ENCODE data around the gene WBP2. TPM values are rescaled to one million over a fixed set of nuclear protein-coding genes. Genes with fewer than 3 reads are reported as not detected.

The WBP2 gene
- total and polyA plus RNA-seq, 9 of the 15 experiments (the other 6 are each of a cell fraction or from before 2014, with no cell fraction given) = 2.2 to 74.3 (median 20.0) TPM

GRCh38 chr17:75855310-75856061 is at the start of gene WBP2 (continued):
- TF ChIP-seq TAF1 (IDR thresholded peaks at IDR 0.05; ENCODE audit: control insufficient read depth, extremely low read depth, insufficient read depth, low read length, severe bottlenecking) = peak; percentile 82
- TF ChIP-seq MAX (CRISPR knock-in tag; IDR thresholded peaks at IDR 0.05) = peak; percentile 68; the same call in 1 of the 2 replicates
- no peak for TF ChIP-seq ZNF398 (CRISPR knock-in tag; IDR thresholded peaks at IDR 0.05)
- no peak for TF ChIP-seq HMG20B (CRISPR knock-in tag; IDR thresholded peaks at IDR 0.05)
- peak; percentile 93 for TF ChIP-seq FIP1L1 (IDR thresholded peaks at IDR 0.05; ENCODE audit: low read depth, low read length, poor library complexity, severe bottlenecking)
- 0 out of 4 replicates have a peak, but pooled peaks of 1 of the 2 experiments have one; percentile 79 for TF ChIP-seq MLX (CRISPR knock-in tag; conservative IDR thresholded peaks at IDR 0.05)
- peak; percentile 89 for TF ChIP-seq SP1 (CRISPR knock-in tag; IDR thresholded peaks at IDR 0.05)
- TF ChIP-seq MEIS2 (IDR thresholded peaks at IDR 0.05; ENCODE audit: partially characterized antibody) = peak; percentile 28
- TF ChIP-seq CLOCK (CRISPR knock-in tag; IDR thresholded peaks at IDR 0.05; ENCODE audit: borderline replicate concordance) = no peak
- peak; percentile 80 for TF ChIP-seq ELF2 (CRISPR knock-in tag; IDR thresholded peaks at IDR 0.05)
- no peak for TF ChIP-seq CREBBP (IDR thresholded peaks at IDR 0.05; ENCODE audit: low read depth, low read length)
- TF ChIP-seq ADNP (tag; IDR thresholded peaks at IDR 0.05) = no peak
- TF ChIP-seq ZNF57 (CRISPR knock-in tag; IDR thresholded peaks at IDR 0.05) = 0 out of 2 replicates have a peak, but pooled peaks have one; percentile 26
- TF ChIP-seq CREB3L1 (IDR thresholded peaks at IDR 0.05; ENCODE audit: borderline replicate concordance, low read depth) = peak; percentile 94
- TF ChIP-seq JUND (IDR thresholded peaks at IDR 0.05; ENCODE audit: borderline replicate concordance, low read depth, low read length) = peak; percentile 4; the same call in 1 of the 2 replicates
- peak; percentile 13; the same call in 1 of the 3 replicates for TF ChIP-seq JUND (tag; IDR thresholded peaks at IDR 0.05; ENCODE audit: borderline replicate concordance, low read depth, low read length)
- peak; percentile 90 for TF ChIP-seq PHF8 (IDR thresholded peaks at IDR 0.05; ENCODE audit: borderline replicate concordance, low read length)
- no peak; the same call in 1 of the 2 replicates for TF ChIP-seq ZNF583 (CRISPR knock-in tag; IDR thresholded peaks at IDR 0.05)

All from K562 (cell line).